Daoy (cell line): ENCODE measurements around the gene SIGLEC9. TPM values are rescaled to one million over a fixed set of nuclear protein-coding genes. Genes with fewer than 3 reads are reported as not detected.

Source experiments
- DNase-seq: peaks from one replicate; pipeline ENCODE4 v3.0.0-alpha.2; 2015; ENCODE audit warnings: low read depth
- total RNA-seq: library from RNA; depleted of rRNA; stranded (reverse); fragments of >200 nt; shearing (Covaris generic); gene quantifications from 2 replicates; pipeline ENCODE4 v1.2.3, GENCODE V29; 2014

Gene SIGLEC9
- total RNA-seq, 1 experiment from 2014 or later = not detected

GRCh38 chr19:51144482-51145045, 19.9 kb downstream of the SIGLEC9 start:
- no peak for DNase-seq

DNA sequence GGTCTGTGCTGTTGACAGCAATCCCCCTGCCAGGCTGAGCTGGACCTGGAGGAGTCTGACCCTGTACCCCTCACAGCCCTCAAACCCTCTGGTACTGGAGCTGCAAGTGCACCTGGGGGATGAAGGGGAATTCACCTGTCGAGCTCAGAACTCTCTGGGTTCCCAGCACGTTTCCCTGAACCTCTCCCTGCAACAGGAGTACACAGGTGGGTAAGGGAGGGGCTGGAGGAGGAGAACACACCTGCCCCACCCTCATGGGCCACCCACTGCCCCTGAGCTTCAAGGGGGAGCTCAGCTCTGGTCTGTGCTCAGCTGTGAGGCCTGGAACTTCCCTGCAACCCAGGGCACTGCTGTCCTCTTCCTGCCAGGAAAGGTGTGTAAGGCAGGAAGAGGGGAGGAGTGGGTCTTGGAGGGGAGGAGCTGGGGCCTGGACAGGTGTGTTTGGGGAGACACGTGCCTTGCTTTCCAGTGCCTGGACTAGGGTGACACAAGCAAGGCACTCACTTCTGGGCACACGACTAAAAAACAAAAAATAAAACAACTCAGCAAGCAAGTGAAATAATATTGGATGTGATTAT, 21.3 kb downstream of the SIGLEC9 start:
- DNase-seq = no peak

GRCh38 chr19:51146751-51147150, 22.0 kb downstream of the SIGLEC9 start:
- DNase-seq = no peak

GRCh38 chr19:51147663-51148062, 23.0 kb downstream of the SIGLEC9 start:
- DNase-seq = no peak

DNA sequence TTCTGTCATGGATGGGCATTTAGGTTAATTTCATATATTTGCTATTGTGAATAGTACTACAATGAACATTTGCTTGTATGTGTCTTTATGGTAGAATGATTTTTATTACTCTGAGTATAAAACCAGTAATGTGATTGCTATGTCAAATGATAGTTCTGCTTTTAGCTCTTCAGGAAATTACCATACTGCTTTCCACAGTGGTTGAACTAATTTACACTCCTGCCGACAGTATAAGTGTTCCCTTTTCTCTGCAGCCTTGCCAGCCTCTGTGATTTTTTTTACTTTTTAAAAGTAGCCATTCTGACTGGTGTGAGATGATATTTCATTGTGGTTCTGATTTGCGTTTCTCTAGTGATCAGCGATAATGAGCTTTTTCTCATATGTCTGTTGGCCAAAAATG, 23.9 kb downstream of the SIGLEC9 start:
- no peak for DNase-seq

DNA sequence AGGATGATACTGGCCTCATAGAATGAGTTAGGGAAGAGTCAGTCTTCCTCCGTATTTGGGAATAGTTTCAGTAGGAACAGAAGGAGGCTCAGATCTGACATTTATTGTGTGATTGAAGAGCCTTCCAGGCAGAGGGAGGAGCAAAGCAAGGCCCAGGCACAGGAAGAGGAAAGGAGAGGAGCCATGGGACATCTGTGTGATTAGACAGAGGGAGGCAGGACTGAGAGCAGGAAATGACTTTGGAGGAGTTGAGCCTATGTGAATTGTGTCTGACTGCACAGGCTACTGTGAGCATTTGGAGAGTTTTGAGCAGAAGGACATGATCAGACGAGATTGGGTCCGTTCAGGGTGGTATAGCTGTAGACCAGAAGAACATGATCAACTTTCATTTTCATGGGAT, 25.9 kb downstream of the SIGLEC9 start:
- no peak for DNase-seq

DNA sequence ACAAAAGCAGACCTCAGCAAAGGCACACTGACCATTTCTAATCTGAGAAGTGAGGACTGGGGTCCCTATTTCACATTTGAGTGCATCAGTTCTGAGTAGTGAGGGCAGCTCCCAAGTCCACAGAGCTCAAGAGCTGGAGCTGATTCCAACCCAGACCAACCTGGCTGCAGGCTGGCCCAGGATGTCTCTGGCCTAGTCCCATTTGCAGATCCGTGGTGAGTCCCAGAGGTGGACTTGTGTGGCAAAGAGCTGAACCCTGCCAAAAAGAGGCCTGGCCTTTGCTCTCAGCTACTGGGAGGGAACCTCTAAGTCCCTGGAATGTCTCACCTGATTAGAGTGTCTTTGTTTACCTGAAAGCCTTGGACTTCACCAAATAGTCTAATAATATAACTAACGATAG, 32.0 kb downstream of the SIGLEC9 start:
- no peak for DNase-seq

DNA sequence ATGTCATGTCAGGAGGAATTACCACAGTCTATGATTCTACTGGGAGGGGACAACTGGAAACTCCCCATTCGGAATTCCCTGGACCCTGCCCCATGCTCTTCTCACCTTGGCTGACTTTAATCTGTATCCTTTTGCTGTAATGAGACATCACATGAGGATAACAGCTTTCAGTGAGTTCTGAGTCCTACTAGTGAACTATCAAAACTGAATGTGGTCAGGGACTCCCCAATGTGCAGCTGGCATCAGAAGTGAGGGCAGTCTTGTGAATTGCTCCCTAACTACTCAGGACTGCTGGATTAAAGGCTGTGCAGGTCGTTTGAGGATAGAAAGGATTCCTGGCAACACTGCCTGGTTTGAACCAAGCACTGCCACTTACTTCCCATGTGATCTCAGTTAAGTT, 32.6 kb downstream of the SIGLEC9 start:
- DNase-seq = no peak

- peak; percentile 72 for DNase-seq
Observed at GRCh38 chr19:51158474-51159129, 33.9 kb downstream of the SIGLEC9 start.

GRCh38 chr19:51159656-51160055, 35.0 kb downstream of the SIGLEC9 start:
- no peak for DNase-seq

GRCh38 chr19:51161266-51161665, 36.6 kb downstream of the SIGLEC9 start:
- DNase-seq = no peak

DNA sequence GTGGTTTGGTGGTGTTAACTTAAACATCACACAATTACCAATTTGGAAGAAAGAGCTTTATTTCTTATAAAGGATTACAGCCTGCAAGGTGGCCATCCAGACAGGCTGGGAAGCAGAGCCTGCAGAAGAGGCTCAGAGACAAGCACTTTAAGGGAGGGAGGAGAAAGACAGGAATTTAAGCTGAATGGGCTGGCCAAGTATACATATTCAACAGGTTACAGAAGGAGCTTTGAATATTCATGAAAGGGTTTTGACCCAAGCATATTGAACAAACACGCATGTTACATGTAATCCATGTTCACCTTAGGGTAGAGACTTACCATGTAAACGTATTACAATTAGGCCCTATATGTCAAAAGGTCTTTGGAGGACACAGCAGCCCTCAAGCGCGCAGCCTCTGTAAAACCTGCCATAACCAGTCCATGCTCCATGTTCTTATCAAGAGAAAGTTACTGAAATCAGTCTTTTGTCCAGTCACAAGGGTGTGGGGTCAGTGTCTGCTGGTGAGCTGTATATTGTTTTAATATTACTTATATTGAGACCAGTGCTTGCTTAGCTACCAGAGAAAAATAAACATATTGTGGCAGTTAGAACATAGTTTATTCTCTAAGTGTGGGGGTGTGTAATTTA, 37.3 kb downstream of the SIGLEC9 start:
- no peak for DNase-seq

GRCh38 chr19:51163257-51163656, 38.6 kb downstream of the SIGLEC9 start:
- DNase-seq = no peak

- DNase-seq = no peak
Observed at GRCh38 chr19:51164215-51164614, 39.5 kb downstream of the SIGLEC9 start.

GRCh38 chr19:51166846-51167490, 42.3 kb downstream of the SIGLEC9 start:
- DNase-seq = no peak

GRCh38 chr19:51168564-51169282, 44.0 kb downstream of the SIGLEC9 start:
- DNase-seq = no peak

- DNase-seq = peak; percentile 78
Observed at GRCh38 chr19:51169283-51169918, 44.7 kb downstream of the SIGLEC9 start.

- DNase-seq = no peak
Observed at GRCh38 chr19:51172223-51172622, 47.5 kb downstream of the SIGLEC9 start.

DNA sequence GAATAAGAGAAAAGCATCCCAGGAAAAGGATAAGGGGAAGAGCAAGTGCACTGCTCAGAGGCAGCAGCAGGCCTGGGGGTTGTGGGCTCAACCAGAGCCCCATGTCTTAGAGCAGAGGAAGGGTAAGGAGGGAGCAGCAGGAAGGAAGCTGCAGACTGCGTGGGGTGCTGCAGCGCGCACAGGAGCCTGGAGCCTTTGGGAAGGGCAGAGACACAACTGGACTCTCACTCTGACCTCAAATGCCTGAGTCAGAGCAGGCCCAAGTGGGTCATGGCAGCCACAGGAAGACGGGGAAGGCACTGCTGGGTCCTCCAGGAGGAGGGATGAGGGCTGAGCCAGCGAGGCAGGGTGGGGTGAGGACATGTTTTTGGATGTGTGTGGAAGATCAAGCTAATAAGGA, 49.0 kb downstream of the SIGLEC9 start:
- DNase-seq = no peak

- no peak for DNase-seq
Observed at GRCh38 chr19:51179256-51179655, 54.5 kb downstream of the SIGLEC9 start.
